C4-2B (cell line): ENCODE data around the gene GAS7.

Experiments
- ZFX ChIP-seq: fragments of 450-650 bp; IDR thresholded peaks from 2 replicates; pipeline ENCODE4 v1.6.1; 2017
- TF ChIP-seq, protein P1 (sequence below): fragments of 450-650 bp; conservative IDR thresholded peaks from 2 replicates; pipeline ENCODE4 v1.5.1; 2017; ENCODE audit warnings: mild to moderate bottlenecking

DNA sequence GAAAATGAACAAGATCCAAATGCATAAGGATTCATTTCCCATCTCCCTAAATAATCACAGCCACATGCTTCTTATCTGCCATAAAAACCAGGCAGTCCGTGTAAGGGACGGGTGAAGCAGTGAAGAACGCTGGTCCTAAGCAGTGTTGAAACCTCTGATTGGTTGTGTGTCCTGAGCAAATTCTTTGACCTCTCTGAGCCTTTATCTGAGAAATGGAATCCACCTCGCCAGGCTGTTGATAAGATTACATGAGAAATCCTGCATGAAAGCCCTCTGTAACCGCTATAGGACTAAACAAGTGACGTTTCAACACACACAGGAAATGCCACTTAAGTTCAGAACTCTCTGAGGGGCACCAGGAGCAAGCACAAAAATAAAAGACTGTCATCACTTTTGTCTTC is 26.8 kb downstream of the GAS7 start:
- TF ChIP-seq, protein P1, sequence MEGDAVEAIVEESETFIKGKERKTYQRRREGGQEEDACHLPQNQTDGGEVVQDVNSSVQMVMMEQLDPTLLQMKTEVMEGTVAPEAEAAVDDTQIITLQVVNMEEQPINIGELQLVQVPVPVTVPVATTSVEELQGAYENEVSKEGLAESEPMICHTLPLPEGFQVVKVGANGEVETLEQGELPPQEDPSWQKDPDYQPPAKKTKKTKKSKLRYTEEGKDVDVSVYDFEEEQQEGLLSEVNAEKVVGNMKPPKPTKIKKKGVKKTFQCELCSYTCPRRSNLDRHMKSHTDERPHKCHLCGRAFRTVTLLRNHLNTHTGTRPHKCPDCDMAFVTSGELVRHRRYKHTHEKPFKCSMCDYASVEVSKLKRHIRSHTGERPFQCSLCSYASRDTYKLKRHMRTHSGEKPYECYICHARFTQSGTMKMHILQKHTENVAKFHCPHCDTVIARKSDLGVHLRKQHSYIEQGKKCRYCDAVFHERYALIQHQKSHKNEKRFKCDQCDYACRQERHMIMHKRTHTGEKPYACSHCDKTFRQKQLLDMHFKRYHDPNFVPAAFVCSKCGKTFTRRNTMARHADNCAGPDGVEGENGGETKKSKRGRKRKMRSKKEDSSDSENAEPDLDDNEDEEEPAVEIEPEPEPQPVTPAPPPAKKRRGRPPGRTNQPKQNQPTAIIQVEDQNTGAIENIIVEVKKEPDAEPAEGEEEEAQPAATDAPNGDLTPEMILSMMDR: no peak
- no peak for TF ChIP-seq ZFX
